ENCODE results near the gene ACSM2A.
"Not testable (repeated sequence)": the region's sequence is repeated elsewhere in the genome, so short reads cannot be mapped to it uniquely, and the experiment has no call there.

Gene ACSM2A

GRCh38 chr16:20459227-20459626, 7.9 kb downstream of the ACSM2A start:
- ATAC-seq, result not testable (repeated sequence)

- ATAC-seq, result not testable (repeated sequence)
Observed at GRCh38 chr16:20460313-20460712, 9.0 kb downstream of the ACSM2A start.

GRCh38 chr16:20468954-20469353, 17.6 kb downstream of the ACSM2A start:
- ATAC-seq, result not testable (repeated sequence)

GRCh38 chr16:20469930-20470329, 18.6 kb downstream of the ACSM2A start:
- not testable (repeated sequence) for ATAC-seq

- not testable (repeated sequence) for ATAC-seq
Observed at GRCh38 chr16:20470732-20471131, 19.4 kb downstream of the ACSM2A start.

- ATAC-seq, result not testable (repeated sequence)
Observed at GRCh38 chr16:20477188-20477744, 25.9 kb downstream of the ACSM2A start.

GRCh38 chr16:20483989-20484388, 32.7 kb downstream of the ACSM2A start:
- not testable (repeated sequence) for ATAC-seq

- no peak for ATAC-seq
Observed at GRCh38 chr16:20484726-20485125, 33.4 kb downstream of the ACSM2A start.

- ATAC-seq, result no peak
Observed at GRCh38 chr16:20485408-20485807, 34.1 kb downstream of the ACSM2A start.

GRCh38 chr16:20490994-20491393, 39.7 kb downstream of the ACSM2A start:
- not testable (repeated sequence) for ATAC-seq

- ATAC-seq, result not testable (repeated sequence)
Observed at GRCh38 chr16:20491448-20491847, 40.1 kb downstream of the ACSM2A start.

GRCh38 chr16:20504418-20504817, 53.1 kb downstream of the ACSM2A start:
- ATAC-seq, result no peak

GRCh38 chr16:20507280-20507679, 56.0 kb downstream of the ACSM2A start:
- no peak for ATAC-seq

GRCh38 chr16:20510323-20510722, 59.0 kb downstream of the ACSM2A start:
- ATAC-seq, result no peak

- ATAC-seq, result no peak
Observed at GRCh38 chr16:20515688-20516090, 64.4 kb downstream of the ACSM2A start.

- no peak for ATAC-seq
Observed at GRCh38 chr16:20517149-20517548, 65.8 kb downstream of the ACSM2A start.

GRCh38 chr16:20519231-20519630, 67.9 kb downstream of the ACSM2A start:
- no peak for ATAC-seq

- ATAC-seq, result no peak
Observed at GRCh38 chr16:20520103-20520502, 68.8 kb downstream of the ACSM2A start.

GRCh38 chr16:20531795-20532194, 80.5 kb downstream of the ACSM2A start:
- not testable (repeated sequence) for ATAC-seq

- not testable (repeated sequence) for ATAC-seq
Observed at GRCh38 chr16:20532284-20532792, 81.0 kb downstream of the ACSM2A start.

- ATAC-seq, result not testable (repeated sequence)
Observed at GRCh38 chr16:20536669-20537068, 85.3 kb downstream of the ACSM2A start.

Data from activated CD4-positive, CD25-positive, alpha-beta regulatory T cell treated with anti-CD3 and anti-CD28 coated beads, Interleukin-2, amount 50 U/mL, for 24 hours (primary cell).